HG03159 (cell line): ENCODE measurements around the gene PMS2.
"Not testable (repeated sequence)": the region's sequence is repeated elsewhere in the genome, so short reads cannot be mapped to it uniquely, and the experiment has no call there.

Experiments used
- ATAC-seq: cut with Tn5 transposase; IDR thresholded peaks from one replicate; pipeline ENCODE4 v1.9.1; 2021; ENCODE audit warnings: mild to moderate bottlenecking, moderate library complexity; ENCODE audit not compliant: unreplicated experiment

Gene PMS2

GRCh38 chr7:5924180-5924579 lies 84.7 kb downstream of the PMS2 start:
- ATAC-seq: not testable (repeated sequence)
